Stimulated activated CD4-positive, alpha-beta T cell treated with anti-CD3 and anti-CD28 coated beads, Interleukin-1b, Interleukin-23, amount 100 ng/mL, for 1 hour (primary cell): ENCODE results near the gene QRICH1.

ENCODE experiments used
- DNase-seq, 2 donors: peaks; one replicate each; pipeline ENCODE4 v3.0.0-alpha.2; 2020; ENCODE audit warnings: low read depth in 2 of 2

QRICH1 gene

GRCh38 chr3:49120096-49120437 lies 26.2 kb upstream of the QRICH1 start:
- DNase-seq: no peak

- DNase-seq: no peak
These were observed 25.6 kb upstream of the QRICH1 start for GRCh38 chr3:49119439-49119838.

GRCh38 chr3:49119036-49119435 lies 25.2 kb upstream of the QRICH1 start:
- no peak for DNase-seq

GRCh38 chr3:49112262-49112661 lies 18.4 kb upstream of the QRICH1 start:
- DNase-seq: no peak

- no peak for DNase-seq
These were observed 17.5 kb upstream of the QRICH1 start for GRCh38 chr3:49111347-49111746.

- no peak for DNase-seq
These were observed 16.9 kb upstream of the QRICH1 start for GRCh38 chr3:49110780-49111179.

- no peak for DNase-seq
These were observed 14.5 kb upstream of the QRICH1 start for GRCh38 chr3:49108346-49108745.

GRCh38 chr3:49104427-49105291 lies 10.8 kb upstream of the QRICH1 start, which contains the start of gene QARS1:
TSS of gene QARS1 (minus strand) at chr3:49104757. CDS start at chr3:49104733, 24 bp downstream.
- peak; percentile 67 to 78 for DNase-seq

GRCh38 chr3:49104052-49104426 lies 10.2 kb upstream of the QRICH1 start:
- no peak for DNase-seq

- no peak for DNase-seq
These were observed 6.3 kb upstream of the QRICH1 start for GRCh38 chr3:49100046-49100615.

GRCh38 chr3:49098910-49099630 lies 5.2 kb upstream of the QRICH1 start:
- no peak for DNase-seq

- no peak for DNase-seq
These were observed 4.6 kb upstream of the QRICH1 start for GRCh38 chr3:49098429-49098828.

GRCh38 chr3:49092938-49093852 lies 676 bp downstream of the QRICH1 start:
- peak; percentile 35 to 62 for DNase-seq

GRCh38 chr3:49081429-49081828 lies 12.4 kb downstream of the QRICH1 start:
- no peak for DNase-seq

- no peak for DNase-seq
These were observed 14.6 kb downstream of the QRICH1 start for GRCh38 chr3:49079270-49079669.

- DNase-seq: no peak
These were observed 17.2 kb downstream of the QRICH1 start for GRCh38 chr3:49076646-49077045.

GRCh38 chr3:49076116-49076515 lies 17.8 kb downstream of the QRICH1 start:
- DNase-seq: no peak

GRCh38 chr3:49058011-49058410 lies 35.9 kb downstream of the QRICH1 start:
- no peak for DNase-seq

GRCh38 chr3:49057268-49057667 lies 36.6 kb downstream of the QRICH1 start:
- DNase-seq: no peak

- DNase-seq: no peak
These were observed 39.5 kb downstream of the QRICH1 start for GRCh38 chr3:49054344-49054862.

- DNase-seq: no peak
These were observed 40.3 kb downstream of the QRICH1 start for GRCh38 chr3:49053543-49053942.
